ENCODE data around the gene ZC3H4. TPM values are rescaled to one million over a fixed set of nuclear protein-coding genes. Genes with fewer than 3 reads are reported as not detected.

Gene ZC3H4
- total RNA-seq, 2 donors from 2014 or later, result 21.9 to 26.0 TPM

- H3K4me1 ChIP-seq (ENCODE audit: control insufficient read depth in 1 of 2, low read depth in 2 of 2), result peaks cover 22 to 24% of the 10 kb centered on the region in 2 donors
- H3K27ac ChIP-seq, result no peak overlapping the region
- ATAC-seq (ENCODE audit: insufficient number of reproducible peaks, low FRiP score, low read depth), result no peak
- DNase-seq (ENCODE audit: low spot score), result no peak
- H3K27me3 ChIP-seq (replicated peaks; ENCODE audit: insufficient read depth), result peaks cover 13% of the 10 kb centered on the region
- H3K4me3 ChIP-seq, result no peak overlapping the region
- H3K9me3 ChIP-seq, result no peaks in the 10 kb centered on the region
- TF ChIP-seq, protein P1, sequence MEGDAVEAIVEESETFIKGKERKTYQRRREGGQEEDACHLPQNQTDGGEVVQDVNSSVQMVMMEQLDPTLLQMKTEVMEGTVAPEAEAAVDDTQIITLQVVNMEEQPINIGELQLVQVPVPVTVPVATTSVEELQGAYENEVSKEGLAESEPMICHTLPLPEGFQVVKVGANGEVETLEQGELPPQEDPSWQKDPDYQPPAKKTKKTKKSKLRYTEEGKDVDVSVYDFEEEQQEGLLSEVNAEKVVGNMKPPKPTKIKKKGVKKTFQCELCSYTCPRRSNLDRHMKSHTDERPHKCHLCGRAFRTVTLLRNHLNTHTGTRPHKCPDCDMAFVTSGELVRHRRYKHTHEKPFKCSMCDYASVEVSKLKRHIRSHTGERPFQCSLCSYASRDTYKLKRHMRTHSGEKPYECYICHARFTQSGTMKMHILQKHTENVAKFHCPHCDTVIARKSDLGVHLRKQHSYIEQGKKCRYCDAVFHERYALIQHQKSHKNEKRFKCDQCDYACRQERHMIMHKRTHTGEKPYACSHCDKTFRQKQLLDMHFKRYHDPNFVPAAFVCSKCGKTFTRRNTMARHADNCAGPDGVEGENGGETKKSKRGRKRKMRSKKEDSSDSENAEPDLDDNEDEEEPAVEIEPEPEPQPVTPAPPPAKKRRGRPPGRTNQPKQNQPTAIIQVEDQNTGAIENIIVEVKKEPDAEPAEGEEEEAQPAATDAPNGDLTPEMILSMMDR (IDR thresholded peaks at IDR 0.05), result no peak
- no peaks in the 10 kb centered on the region for H3K36me3 ChIP-seq
Measured at GRCh38 chr19:47022140-47022536, 91.4 kb downstream of the ZC3H4 start.

DNA sequence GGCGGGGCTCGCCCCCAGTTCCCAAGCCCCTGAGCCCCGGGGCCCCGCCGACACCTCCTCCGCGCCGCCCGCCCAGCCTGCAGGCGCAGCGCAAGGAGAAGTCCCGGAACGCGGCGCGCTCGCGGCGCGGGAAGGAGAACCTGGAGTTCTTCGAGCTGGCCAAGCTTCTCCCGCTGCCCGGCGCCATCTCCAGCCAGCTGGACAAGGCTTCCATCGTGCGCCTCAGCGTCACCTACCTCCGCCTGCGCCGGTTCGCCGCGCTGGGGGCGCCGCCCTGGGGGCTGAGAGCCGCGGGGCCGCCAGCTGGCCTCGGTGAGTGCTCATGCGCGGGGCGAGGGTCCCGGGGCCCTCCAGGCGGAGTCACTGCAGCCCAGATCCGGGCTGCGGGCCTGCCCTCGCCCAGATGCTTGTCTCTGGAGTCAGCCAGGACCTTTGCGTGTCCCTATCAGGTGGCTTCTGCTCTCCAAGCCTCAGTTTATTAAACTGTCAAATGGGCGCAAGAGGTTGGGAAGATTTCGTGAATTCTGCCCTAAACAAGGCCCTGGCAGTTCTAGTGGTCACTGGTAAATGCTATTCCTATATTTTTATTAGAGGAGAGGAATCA is 91.9 kb downstream of the ZC3H4 start:
- peak overlapping the region; percentile 61 for H3K4me3 ChIP-seq
- no peak for ATAC-seq (ENCODE audit: insufficient number of reproducible peaks, low FRiP score, low read depth)

GRCh38 chr19:47020992-47021496 is 92.5 kb downstream of the ZC3H4 start:
- ATAC-seq (ENCODE audit: insufficient number of reproducible peaks, low FRiP score, low read depth) (no peak), DNase-seq (ENCODE audit: low spot score) (no peak)
- no peaks in the 10 kb centered on the region for H3K9me3 ChIP-seq
- no peaks in the 10 kb centered on the region for H3K36me3 ChIP-seq
- no peak overlapping the region for H3K27ac ChIP-seq
- H3K4me1 ChIP-seq (ENCODE audit: control insufficient read depth in 1 of 2, low read depth in 2 of 2), result peaks cover 22 to 24% of the 10 kb centered on the region in 2 donors
- H3K4me3 ChIP-seq, result peak overlapping the region; percentile 61
- H3K27me3 ChIP-seq (replicated peaks; ENCODE audit: insufficient read depth), result peaks cover 13% of the 10 kb centered on the region
- TF ChIP-seq, protein P1 (IDR thresholded peaks at IDR 0.05), result no peak

More for the DNA sequence above, 91.9 kb downstream of the ZC3H4 start:
- Histone ChIP-seq H3K36me3 (no peaks in the 10 kb centered on the region), H3K27me3 (replicated peaks; ENCODE audit: insufficient read depth) (peaks cover 13% of the 10 kb centered on the region), H3K9me3 (no peaks in the 10 kb centered on the region), H3K27ac (no peak overlapping the region), H3K4me1 (ENCODE audit: control insufficient read depth in 1 of 2, low read depth in 2 of 2) (peaks cover 22 to 24% of the 10 kb centered on the region in 2 donors)
- no peak for DNase-seq (ENCODE audit: low spot score)
- TF ChIP-seq, protein P1 (IDR thresholded peaks at IDR 0.05), result no peak

GRCh38 chr19:47020132-47020805 is 93.3 kb downstream of the ZC3H4 start:
- Histone ChIP-seq H3K4me3 (peak overlapping the region; percentile 55), H3K27ac (no peak overlapping the region), H3K4me1 (ENCODE audit: control insufficient read depth in 1 of 2, low read depth in 2 of 2) (peaks cover 22 to 24% of the 10 kb centered on the region in 2 donors), H3K27me3 (replicated peaks; ENCODE audit: insufficient read depth) (peaks cover 13% of the 10 kb centered on the region), H3K36me3 (no peaks in the 10 kb centered on the region), H3K9me3 (no peaks in the 10 kb centered on the region)
- TF ChIP-seq, protein P1 (IDR thresholded peaks at IDR 0.05), result no peak
- DNase-seq (ENCODE audit: low spot score) (no peak), ATAC-seq (ENCODE audit: insufficient number of reproducible peaks, low FRiP score, low read depth) (no peak)

DNA sequence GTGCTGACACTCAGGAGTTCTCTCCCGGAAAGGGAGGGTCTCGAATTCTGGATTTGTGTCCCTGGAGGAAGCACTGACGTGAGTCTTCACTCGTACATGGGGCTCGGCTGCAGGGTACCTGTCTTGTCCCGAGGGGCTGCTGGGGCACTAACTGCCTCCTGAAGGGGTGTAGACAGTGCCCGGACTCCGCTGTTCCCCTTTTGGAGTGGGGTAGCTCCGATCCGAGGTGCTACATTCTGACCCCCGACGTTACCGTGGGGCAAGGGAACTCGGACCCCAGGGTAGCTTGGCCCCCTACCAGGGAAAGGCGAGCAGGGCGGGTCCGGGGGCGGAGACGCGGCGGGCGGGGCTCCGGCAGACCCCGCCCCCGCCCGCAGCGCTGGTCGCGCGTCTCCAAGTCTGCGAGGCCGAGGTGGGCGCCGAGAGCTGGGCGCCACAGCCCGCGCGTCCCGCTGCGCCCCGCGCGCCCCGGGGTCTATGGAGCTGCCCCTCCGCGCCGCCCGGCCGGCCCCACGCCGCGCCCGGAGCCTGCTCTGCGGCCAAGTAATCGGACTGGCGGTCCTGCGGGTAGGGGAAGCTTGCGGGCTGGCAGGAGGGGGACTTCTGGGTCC is 94.0 kb downstream of the ZC3H4 start, which contains the start of gene NPAS1:
Gene NPAS1, plus strand, starts transcription at position 407 of the 611 bp plus-strand sequence. CDS start 1,211 bp downstream, outside the sequence.
- Histone ChIP-seq H3K27ac (no peak within 1 kb of the TSS), H3K36me3 (no peaks in the 10 kb centered on the region), H3K4me3 (peak within 1 kb of the TSS; percentile 61), H3K27me3 (replicated peaks; ENCODE audit: insufficient read depth) (peaks cover 13% of the 10 kb centered on the region), H3K4me1 (ENCODE audit: control insufficient read depth in 1 of 2, low read depth in 2 of 2) (peaks cover 22 to 24% of the 10 kb centered on the region in 2 donors), H3K9me3 (no peaks in the 10 kb centered on the region)
- DNase-seq (ENCODE audit: low spot score) (no peak), ATAC-seq (ENCODE audit: insufficient number of reproducible peaks, low FRiP score, low read depth) (no peak)
- TF ChIP-seq, protein P1 (IDR thresholded peaks at IDR 0.05), result no peak

All from thoracic aorta (tissue), 2 donors.